Vagina (tissue), 2 donors: Measurements from ENCODE around the gene KREMEN2.

Experiments used
- CTCF ChIP-seq, 3 experiments: fragments of 450-650 bp in 2 of 3; fragments of 200-600 bp in 1 of 3; sonication (generic) in 1 of 3; IDR thresholded peaks; one replicate each; pipeline ENCODE4 v1.5.1; 2017 to 2019; ENCODE audit warnings: antibody characterized with exemption in 3 of 3, mild to moderate bottlenecking in 2 of 3, moderate library complexity in 2 of 3
- POLR2A ChIP-seq, 2 donors: fragments of 450-650 bp; IDR thresholded peaks; one replicate each; pipeline ENCODE4 v1.6.1; 2017; ENCODE audit warnings: antibody characterized with exemption in 2 of 2, mild to moderate bottlenecking in 2 of 2, moderate library complexity in 2 of 2

GRCh38 chr16:2952679-2953078 lies 11.4 kb upstream of the KREMEN2 start:
- TF ChIP-seq CTCF (IDR thresholded peaks at IDR 0.05): no peak
- no peak for TF ChIP-seq POLR2A (IDR thresholded peaks at IDR 0.05)
